Ureter (tissue), 1 donor: Measurements from ENCODE around the gene CHMP5. TPM values are rescaled to one million over a fixed set of nuclear protein-coding genes. Genes with fewer than 3 reads are reported as not detected.

Experiments
- DNase-seq: peaks from one replicate; pipeline ENCODE4 v3.0.0-alpha.2; 2020; ENCODE audit warnings: low spot score
- total RNA-seq: library from RNA; stranded (reverse); gene quantifications from one replicate; pipeline ENCODE4 v1.2.4, GENCODE V29; 2023
- donor health status: DM: yes; HTN: yes; CAD: no.

The CHMP5 gene
- 53.4 TPM for total RNA-seq

GRCh38 chr9:33264473-33265177 is at the start of gene CHMP5, which contains the start of gene BAG1:
Gene CHMP5, plus strand, starts transcription at chr9:33265049. Its CDS starts 30 bp downstream, at chr9:33265079.
Gene BAG1, minus strand, starts transcription at chr9:33264708.
- peak; percentile 100 for DNase-seq

- no peak for DNase-seq
Measured at GRCh38 chr9:33220681-33221567, 43.9 kb upstream of the CHMP5 start.

- no peak for DNase-seq
Measured at GRCh38 chr9:33221568-33221884, 43.3 kb upstream of the CHMP5 start.

GRCh38 chr9:33222031-33222430 is 42.8 kb upstream of the CHMP5 start:
- no peak for DNase-seq

- no peak for DNase-seq
Measured at GRCh38 chr9:33223696-33224095, 41.2 kb upstream of the CHMP5 start.

GRCh38 chr9:33225319-33226147 is 39.3 kb upstream of the CHMP5 start:
- peak; percentile 75 for DNase-seq

GRCh38 chr9:33227008-33227398 is 37.8 kb upstream of the CHMP5 start:
- no peak for DNase-seq

- no peak for DNase-seq
Measured at GRCh38 chr9:33227741-33228140, 37.1 kb upstream of the CHMP5 start.

- DNase-seq, result no peak
Measured at GRCh38 chr9:33228606-33229005, 36.2 kb upstream of the CHMP5 start.

GRCh38 chr9:33229359-33230114 is 35.3 kb upstream of the CHMP5 start:
- peak; percentile 92 for DNase-seq

- no peak for DNase-seq
Measured at GRCh38 chr9:33230756-33231622, 33.9 kb upstream of the CHMP5 start.

- DNase-seq, result no peak
Measured at GRCh38 chr9:33231623-33231942, 33.3 kb upstream of the CHMP5 start.

GRCh38 chr9:33232815-33233214 is 32.0 kb upstream of the CHMP5 start:
- DNase-seq, result no peak

GRCh38 chr9:33233626-33234342 is 31.1 kb upstream of the CHMP5 start:
- DNase-seq, result peak; percentile 91

GRCh38 chr9:33234511-33235467 is 30.1 kb upstream of the CHMP5 start:
- no peak for DNase-seq

- no peak for DNase-seq
Measured at GRCh38 chr9:33236571-33236970, 28.3 kb upstream of the CHMP5 start.

GRCh38 chr9:33239921-33240320 is 24.9 kb upstream of the CHMP5 start, which contains the start of gene SPINK4:
Gene SPINK4, plus strand, starts transcription at chr9:33240167. Its CDS starts 42 bp downstream, at chr9:33240209.
- DNase-seq, result peak; percentile 55

- no peak for DNase-seq
Measured at GRCh38 chr9:33241298-33241697, 23.6 kb upstream of the CHMP5 start.
